ENCODE measurements around the gene SLC37A1.

The SLC37A1 gene

GRCh38 chr21:42532466-42533181 is 19.0 kb downstream of the SLC37A1 start:
- no peak for TF ChIP-seq CTCF (IDR thresholded peaks at IDR 0.05; ENCODE audit: borderline replicate concordance, insufficient read depth, low read depth, low read length)
- no peak overlapping the region for H3K4me3 ChIP-seq (ENCODE audit: low read depth, low read length)

- no peak for TF ChIP-seq CTCF (IDR thresholded peaks at IDR 0.05; ENCODE audit: borderline replicate concordance, insufficient read depth, low read depth, low read length)
- no peak overlapping the region for H3K4me3 ChIP-seq (ENCODE audit: low read depth, low read length)
These were observed 19.8 kb downstream of the SLC37A1 start for GRCh38 chr21:42533306-42533962.

- no peak overlapping the region for H3K4me3 ChIP-seq (ENCODE audit: low read depth, low read length)
- TF ChIP-seq CTCF (IDR thresholded peaks at IDR 0.05; ENCODE audit: borderline replicate concordance, insufficient read depth, low read depth, low read length), result no peak
These were observed 20.3 kb downstream of the SLC37A1 start for GRCh38 chr21:42533963-42534355.

- TF ChIP-seq CTCF (IDR thresholded peaks at IDR 0.05; ENCODE audit: borderline replicate concordance, insufficient read depth, low read depth, low read length), result no peak
- H3K4me3 ChIP-seq (ENCODE audit: low read depth, low read length), result peak overlapping the region; percentile 8
These were observed 21.0 kb downstream of the SLC37A1 start for GRCh38 chr21:42534421-42535378.

GRCh38 chr21:42535602-42536171 is 22.0 kb downstream of the SLC37A1 start:
- no peak for TF ChIP-seq CTCF (IDR thresholded peaks at IDR 0.05; ENCODE audit: borderline replicate concordance, insufficient read depth, low read depth, low read length)
- peak overlapping the region; percentile 26 for H3K4me3 ChIP-seq (ENCODE audit: low read depth, low read length)

- no peak for TF ChIP-seq CTCF (IDR thresholded peaks at IDR 0.05; ENCODE audit: borderline replicate concordance, insufficient read depth, low read depth, low read length)
These were observed 22.9 kb downstream of the SLC37A1 start for GRCh38 chr21:42536601-42537000.

More at GRCh38 chr21:42536601-42537000, 22.9 kb downstream of the SLC37A1 start:
- H3K4me3 ChIP-seq (ENCODE audit: low read depth, low read length), result no peak overlapping the region

Measured in GM12875 (cell line).